ENCODE data around the gene SVEP1.
"Not testable (repeated sequence)": the region's sequence is repeated elsewhere in the genome, so short reads cannot be mapped to it uniquely, and the experiment has no call there.

Gene SVEP1

GRCh38 chr9:110370315-110370714, 209.2 kb downstream of the SVEP1 start:
- ATAC-seq = no peak
- TF ChIP-seq ISL1 (CRISPR knock-in tag; IDR thresholded peaks at IDR 0.05) (peak; percentile 63), POU6F1 (CRISPR knock-in tag; IDR thresholded peaks at IDR 0.05; ENCODE audit: borderline replicate concordance, low read depth) (no peak)

- ATAC-seq = no peak
- TF ChIP-seq TOX (CRISPR knock-in tag; IDR thresholded peaks at IDR 0.05; ENCODE audit: borderline replicate concordance) (no peak), CSRNP3 (CRISPR knock-in tag; IDR thresholded peaks at IDR 0.05) (no peak), RARB (CRISPR knock-in tag; IDR thresholded peaks at IDR 0.05) (no peak), BACH2 (CRISPR knock-in tag; IDR thresholded peaks at IDR 0.05; ENCODE audit: borderline replicate concordance) (no peak), ZNF70 (CRISPR knock-in tag; IDR thresholded peaks at IDR 0.05) (no peak), ZNF565 (CRISPR knock-in tag; conservative IDR thresholded peaks at IDR 0.05; ENCODE audit: low read depth) (no peak), SNAI2 (CRISPR knock-in tag; IDR thresholded peaks at IDR 0.05) (no peak), POU6F1 (CRISPR knock-in tag; IDR thresholded peaks at IDR 0.05; ENCODE audit: borderline replicate concordance, low read depth) (no peak)
Observed at GRCh38 chr9:110364451-110364850, 215.1 kb downstream of the SVEP1 start.

- ATAC-seq = not testable (repeated sequence)
Observed at GRCh38 chr9:110358992-110359391, 220.5 kb downstream of the SVEP1 start.

GRCh38 chr9:110357505-110357904, 222.0 kb downstream of the SVEP1 start:
- ATAC-seq = no peak
- TF ChIP-seq ESRRG (CRISPR knock-in tag; IDR thresholded peaks at IDR 0.05) = no peak
- TF ChIP-seq ISL1 (CRISPR knock-in tag; IDR thresholded peaks at IDR 0.05) = no peak
- TF ChIP-seq POU6F1 (CRISPR knock-in tag; IDR thresholded peaks at IDR 0.05; ENCODE audit: borderline replicate concordance, low read depth) = no peak
- TF ChIP-seq PATZ1 (CRISPR knock-in tag; IDR thresholded peaks at IDR 0.05; ENCODE audit: borderline replicate concordance) = no peak
- no peak for TF ChIP-seq ZNF8 (CRISPR knock-in tag; IDR thresholded peaks at IDR 0.05)
- no peak for TF ChIP-seq ZFP30 (CRISPR knock-in tag; IDR thresholded peaks at IDR 0.05)
- no peak for TF ChIP-seq CSDC2 (CRISPR knock-in tag; IDR thresholded peaks at IDR 0.05)
- TF ChIP-seq SNAI2 (CRISPR knock-in tag; IDR thresholded peaks at IDR 0.05) = no peak
- TF ChIP-seq ZFP3 (CRISPR knock-in tag; IDR thresholded peaks at IDR 0.05) = no peak
- TF ChIP-seq ZNF70 (CRISPR knock-in tag; IDR thresholded peaks at IDR 0.05) = no peak
- TF ChIP-seq CSRNP3 (CRISPR knock-in tag; IDR thresholded peaks at IDR 0.05) = no peak
- TF ChIP-seq ZNF565 (CRISPR knock-in tag; conservative IDR thresholded peaks at IDR 0.05; ENCODE audit: low read depth) = no peak
- TF ChIP-seq OSR1 (CRISPR knock-in tag; IDR thresholded peaks at IDR 0.05) = no peak
- TF ChIP-seq TSHZ2 (CRISPR knock-in tag; IDR thresholded peaks at IDR 0.05) = no peak
- no peak for TF ChIP-seq ARNTL (CRISPR knock-in tag; IDR thresholded peaks at IDR 0.05; ENCODE audit: borderline replicate concordance, low read depth)
- no peak for TF ChIP-seq TCF4 (CRISPR knock-in tag; IDR thresholded peaks at IDR 0.05; ENCODE audit: borderline replicate concordance)
- no peak for TF ChIP-seq TOX (CRISPR knock-in tag; IDR thresholded peaks at IDR 0.05; ENCODE audit: borderline replicate concordance)
- no peak for TF ChIP-seq BACH2 (CRISPR knock-in tag; IDR thresholded peaks at IDR 0.05; ENCODE audit: borderline replicate concordance)

All from SK-N-SH treated with all-trans-retinoic acid at 6 μM for 48 hours (cell line).